A549 (cell line): ENCODE data around the gene SCAMP2. TPM values are rescaled to one million over a fixed set of nuclear protein-coding genes. Genes with fewer than 3 reads are reported as not detected.
A peak's percentile ranks its signal among the peaks of the same experiment; 100 is the strongest.

Experiments used
- ATAC-seq, 2 experiments: fragments of 200-7000 bp in 1 of 2; fragments of >200 bp in 1 of 2; cut with Nextera tagmentation in 1 of 2; cut with Tn5 transposase in 1 of 2; 3 replicates each; pipeline versions ENCODE4 v1.8.0 to v1.9.1; 2018 to 2020; ENCODE audit warnings: mild to moderate bottlenecking in 1 of 2, moderate library complexity in 1 of 2
- CTCF ChIA-PET: fragments of 300-600 bp; sonication (Branson Sonifier 250); formaldehyde crosslinking; extraction: SDS; loops from one replicate; lab custom pipeline; 2021; ENCODE audit warnings: antibody characterized with exemption, inconsistent platforms; lab: Yijun Ruan, JAX
- POLR2A ChIA-PET: fragments of 350-600 bp; formaldehyde crosslinking; extraction: SDS; loops from one replicate; lab custom pipeline; 2021; ENCODE audit warnings: antibody characterized with exemption, inconsistent platforms; lab: Yijun Ruan, JAX
- DNase-seq, 2 experiments: peaks; one replicate each; pipeline versions ENCODE4 v3.0.0 to v3.0.0-alpha.2; 2011 to 2016; ENCODE audit warnings: low read depth in 1 of 2, low spot score in 1 of 2
- FAIRE-seq: peaks from 2 replicates; lab custom pipeline; 2011; peaks lifted over from hg19 to GRCh38; lab: Jason Lieb, UNC
- H3K27ac ChIP-seq, 2 experiments: fragments of >200 bp; sonication (Bioruptor Twin); formaldehyde crosslinking; 3 replicates each; pipeline ENCODE4 v1.5.1; 2016 to 2017
- H3K4me1 ChIP-seq: fragments of >200 bp; sonication (Bioruptor Twin); formaldehyde crosslinking; 3 replicates; pipeline ENCODE4 v1.6.1; 2016
- H3K4me2 ChIP-seq: fragments of >200 bp; sonication (Bioruptor Twin); formaldehyde crosslinking; 3 replicates; pipeline ENCODE4 v1.6.1; 2016
- H3K4me3 ChIP-seq: fragments of >200 bp; sonication (Bioruptor Twin); formaldehyde crosslinking; 3 replicates; pipeline ENCODE4 v1.5.1; 2016
- H3K9me3 ChIP-seq: fragments of >200 bp; sonication (Bioruptor Twin); formaldehyde crosslinking; 3 replicates; pipeline ENCODE4 v1.6.1; 2016
- BHLHE40 ChIP-seq: IDR thresholded peaks from 2 replicates; pipeline ENCODE4 v1.6.1; 2012; ENCODE audit warnings: low read depth, low read length, inconsistent platforms
- CBX8 ChIP-seq: fragments of 200-600 bp; sonication (generic); IDR thresholded peaks from 2 replicates; pipeline ENCODE4 v1.6.1; 2016
- CTCF ChIP-seq: fragments of >200 bp; sonication (Bioruptor Twin); formaldehyde crosslinking; IDR thresholded peaks from 3 replicates; pipeline ENCODE4 v1.5.1; 2016
- E2F6 ChIP-seq: IDR thresholded peaks from 2 replicates; pipeline ENCODE4 v1.6.1; 2012; ENCODE audit warnings: low read depth, borderline replicate concordance
- ELK1 ChIP-seq: fragments of 150-350 bp; IDR thresholded peaks from 2 replicates; pipeline ENCODE4 v1.6.1; 2014; ENCODE audit warnings: low read depth, mild to moderate bottlenecking, low read length
- FOSB ChIP-seq: fragments of 250-450 bp; sonication (Bioruptor Pico); IDR thresholded peaks from 2 replicates; pipeline ENCODE4 v1.5.0; 2020; ENCODE audit warnings: mild to moderate bottlenecking, moderate library complexity
- FOSL2 ChIP-seq, 2 experiments: fragments of 450-650 bp in 1 of 2; fragments of >200 bp in 1 of 2; sonication (Bioruptor Twin) in 1 of 2; formaldehyde crosslinking; IDR thresholded peaks; 2 replicates each; pipeline versions ENCODE4 v1.5.0 to v1.6.1; 2016 to 2020; ENCODE audit warnings: mild to moderate bottlenecking in 1 of 2, moderate library complexity in 1 of 2
- HDAC2 ChIP-seq: fragments of 200-600 bp; sonication (generic); IDR thresholded peaks from 2 replicates; pipeline ENCODE4 v1.6.1; 2016
- HMGXB4 ChIP-seq: fragments of 250-450 bp; sonication (Bioruptor Pico); IDR thresholded peaks from 2 replicates; pipeline ENCODE4 v1.5.0; 2021; ENCODE audit warnings: mild to moderate bottlenecking, moderate library complexity, borderline replicate concordance
- HOXA7 ChIP-seq: fragments of 250-450 bp; sonication (Bioruptor Pico); IDR thresholded peaks from 2 replicates; pipeline ENCODE4 v1.5.0; 2020; ENCODE audit warnings: mild to moderate bottlenecking, moderate library complexity
- HOXB13 ChIP-seq: fragments of 250-450 bp; sonication (Bioruptor Pico); IDR thresholded peaks from 2 replicates; pipeline ENCODE4 v1.5.0; 2020; ENCODE audit warnings: low read depth, mild to moderate bottlenecking, moderate library complexity
- MAFK ChIP-seq: fragments of 450-650 bp; IDR thresholded peaks from 2 replicates; pipeline ENCODE4 v1.6.1; 2014; ENCODE audit not compliant: partially characterized antibody
- NFE2L2 ChIP-seq: fragments of 150-350 bp; conservative IDR thresholded peaks from 2 replicates; pipeline ENCODE4 v1.6.1; 2014; ENCODE audit warnings: low read length
- NPAS2 ChIP-seq: fragments of 250-450 bp; sonication (Bioruptor Pico); IDR thresholded peaks from 2 replicates; pipeline ENCODE4 v1.8.0; 2022; ENCODE audit warnings: mild to moderate bottlenecking, moderate library complexity, borderline replicate concordance
- NR3C1 ChIP-seq: fragments of >200 bp; sonication (Bioruptor Twin); formaldehyde crosslinking; IDR thresholded peaks from 3 replicates; pipeline ENCODE4 v1.6.1; 2017
- PBX3 ChIP-seq: IDR thresholded peaks from 2 replicates; pipeline ENCODE4 v1.6.1; 2012
- PHF8 ChIP-seq: fragments of 200-600 bp; sonication (generic); IDR thresholded peaks from 2 replicates; pipeline ENCODE4 v1.6.1; 2016; ENCODE audit warnings: low read depth, mild to moderate bottlenecking, antibody characterized with exemption, moderate library complexity, borderline replicate concordance
- POLR2A ChIP-seq: IDR thresholded peaks from 2 replicates; pipeline ENCODE4 v1.6.1; 2012; ENCODE audit warnings: mild to moderate bottlenecking, low read length
- POLR2AphosphoS2 ChIP-seq: conservative IDR thresholded peaks from 2 replicates; pipeline ENCODE4 v1.6.1; 2012; ENCODE audit warnings: low read length, improper control_type of control experiment, inconsistent platforms
- RCOR1 ChIP-seq: fragments of 150-350 bp; IDR thresholded peaks from 2 replicates; pipeline ENCODE4 v1.6.1; 2014; ENCODE audit warnings: antibody characterized with exemption, low read length, low read depth
- SMC3 ChIP-seq: fragments of >200 bp; sonication (Bioruptor Twin); formaldehyde crosslinking; IDR thresholded peaks from 3 replicates; pipeline ENCODE4 v1.6.1; 2018; ENCODE audit warnings: inconsistent platforms
- TFCP2L1 ChIP-seq: fragments of 250-450 bp; sonication (Bioruptor Pico); IDR thresholded peaks from 2 replicates; pipeline ENCODE4 v1.5.0; 2021; ENCODE audit warnings: mild to moderate bottlenecking
- USF2 ChIP-seq: fragments of 450-650 bp; IDR thresholded peaks from 2 replicates; pipeline ENCODE4 v1.6.1; 2014; ENCODE audit warnings: antibody characterized with exemption
- ZC3H11A ChIP-seq: fragments of 450-650 bp; IDR thresholded peaks from 2 replicates; pipeline ENCODE4 v1.6.1; 2014; ENCODE audit warnings: antibody characterized with exemption, mild to moderate bottlenecking
- ZFP36 ChIP-seq: fragments of 450-650 bp; IDR thresholded peaks from 2 replicates; pipeline ENCODE4 v1.6.1; 2014; ENCODE audit warnings: borderline replicate concordance; ENCODE audit not compliant: partially characterized antibody
- ZNF302 ChIP-seq: fragments of 250-450 bp; sonication (Bioruptor Pico); IDR thresholded peaks from 2 replicates; pipeline ENCODE4 v1.9.0; 2021; ENCODE audit warnings: inconsistent platforms, mild to moderate bottlenecking, moderate library complexity
- WGBS: methylation state at CpG from one replicate; pipeline ENCODE4 v1.1.6; 2017; ENCODE audit errors: missing lambda C conversion rate; 5-methylcytosine and 5-hydroxymethylcytosine counted together
- polyA plus RNA-seq, 4 experiments: library from polyadenylated mRNA; depleted of rRNA in 3 of 4; stranded (reverse); fragments of >200 nt; fragmentation: RNase III in 1 of 4; extraction: RNeasy Plus Mini Kit Qiagen cat#74134 plus additional on column Dnase treatment in 1 of 4; gene quantifications; 2 replicates in 3 of 4; 3 replicates in 1 of 4; pipeline ENCODE4 v1.2.3, GENCODE V29; 2011 to 2017

SCAMP2 gene
- polyA plus RNA-seq, 2 of the 4 experiments (the other 2 are of a cell fraction), result 41.5 to 128 TPM

- Histone ChIP-seq H3K4me2 (no peak overlapping the region), H3K4me3 (no peak overlapping the region), H3K4me1 (peaks cover 2% of the 10 kb centered on the region; the same call in 1 of the 3 replicates), H3K9me3 (no peaks in the 10 kb centered on the region), H3K27ac (no peak overlapping the region)
- ATAC-seq (no peak), DNase-seq (no peak), FAIRE-seq (no peak)
- 82% methylated on average over 3 of the region's 3 CpGs for WGBS
- ChIA-PET POLR2A (no interaction called here), CTCF (interaction anchor here (65.6 to 66.7 kb wide), 2 partner anchors 9 to 19 kb away, joined by 1908 read pairs; partner anchors contain the start of genes CPLX3, CSK, LMAN1L and ULK3)
- TF ChIP-seq POLR2AphosphoS2 (no peak), HOXB13 (CRISPR knock-in tag) (no peak), FOSB (no peak), ZFP36 (no peak), PHF8 (no peak), POLR2A (no peak), CBX8 (no peak), ELK1 (no peak), NFE2L2 (no peak), RCOR1 (no peak), NPAS2 (CRISPR knock-in tag) (no peak)
Observed at GRCh38 chr15:74809956-74810355, 63.2 kb downstream of the SCAMP2 start.

GRCh38 chr15:74809242-74809641 lies 63.9 kb downstream of the SCAMP2 start:
- TF ChIP-seq HDAC2 (no peak), ELK1 (no peak), NR3C1 (no peak), CTCF (no peak), PBX3 (no peak), FOSB (no peak), HMGXB4 (CRISPR knock-in tag) (no peak), E2F6 (no peak), ZNF302 (CRISPR knock-in tag) (no peak), ZC3H11A (no peak), FOSL2 (IDR thresholded peaks at IDR 0.05) (no peak), FOSL2 (CRISPR knock-in tag; IDR thresholded peaks at IDR 0.05) (no peak), NFE2L2 (no peak), TFCP2L1 (no peak), SMC3 (no peak), BHLHE40 (no peak), MAFK (no peak), HOXA7 (no peak), USF2 (no peak)
- Histone ChIP-seq H3K27ac (no peak overlapping the region), H3K9me3 (no peaks in the 10 kb centered on the region), H3K4me1 (no peaks in the 10 kb centered on the region), H3K4me3 (no peak overlapping the region), H3K4me2 (no peak overlapping the region)
- FAIRE-seq, result no peak
- WGBS, result 75% methylated on average over 5 of the region's 5 CpGs
- POLR2A ChIA-PET, result no interaction called here
- CTCF ChIA-PET, result interaction anchor here (65.6 to 66.7 kb wide), 2 partner anchors 10 to 18 kb away, joined by 1908 read pairs; partner anchors contain the start of genes CPLX3, CSK, LMAN1L and ULK3
- peak; percentile 12 to 38; a peak in 3 of 6 replicates for ATAC-seq
- no peak for DNase-seq
